ENCODE results near the gene SLC6A12. TPM values are rescaled to one million over a fixed set of nuclear protein-coding genes. Genes with fewer than 3 reads are reported as not detected.
A peak's percentile ranks its signal among the peaks of the same experiment; 100 is the strongest.

Gene SLC6A12
- total RNA-seq, result 1 to 10 TPM in 4 of 9 donors, under 1 TPM in 4, not detected in 1; 0.63 to 3.8 (median 0.99) TPM
- under 1 TPM; 0.11 to 0.80 TPM for polyA plus RNA-seq
- long read RNA-seq, donor 1, partial matches to known transcripts, result 0 of 1 reads
- long read RNA-seq, donor 1, other reads (novel, unspliced or antisense), result 1 of 1 reads
- long read RNA-seq, donor 2, result 0 reads
- long read RNA-seq, donor 3, partial matches to known transcripts, result 1 of 1 reads
- long read RNA-seq, donor 3, other reads (novel, unspliced or antisense), result 0 of 1 reads

DNA sequence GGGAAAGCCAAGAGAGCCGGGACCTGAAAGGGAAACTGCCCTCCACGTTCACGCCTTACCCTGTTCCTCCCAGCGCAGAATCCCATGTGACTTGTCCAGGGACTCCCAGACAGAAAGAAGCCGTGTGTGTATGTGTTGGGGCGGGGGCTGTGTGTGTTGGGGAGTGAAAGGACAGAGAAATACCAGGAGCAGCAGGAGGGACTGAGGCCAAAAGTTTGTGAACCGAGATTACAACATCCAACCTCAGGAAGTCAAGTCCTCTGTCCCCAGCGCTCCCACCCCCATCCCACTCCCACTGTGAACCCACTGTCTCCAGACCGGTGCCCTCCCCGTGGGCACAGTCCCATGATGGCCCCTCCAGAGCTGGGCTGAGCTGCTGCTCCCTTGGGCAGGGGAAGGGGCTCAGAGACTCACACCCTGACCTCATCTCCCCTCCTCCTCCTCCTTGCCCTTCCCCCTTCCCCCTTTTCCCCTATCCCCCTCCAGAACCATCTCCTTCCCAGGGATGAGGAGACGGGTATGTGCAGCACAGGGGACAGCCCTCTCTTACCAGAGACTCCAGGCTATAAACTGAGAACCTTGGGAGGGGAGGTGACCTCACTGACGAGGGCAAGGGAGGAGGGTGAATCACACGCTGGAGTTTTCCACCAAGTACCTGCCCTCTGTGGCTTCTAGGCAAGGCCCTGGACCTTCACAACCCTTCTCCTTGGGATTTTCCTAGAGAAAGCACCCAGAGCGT is at the start of gene SLC6A12:
TSS of gene SLC6A12 (minus strand) at position 155 of the 739 bp plus-strand sequence. CDS start 4,171 bp downstream, outside the sequence.
- no peak for ATAC-seq
- intact Hi-C loops (cut with DNase I), result no loop called here
- peaks cover 0 to 22% (median 0%) of the 10 kb centered on the region in 12 donors for H3K4me1 ChIP-seq
- H3K27me3 ChIP-seq, result peaks cover 0 to 13% (median 0%) of the 10 kb centered on the region in 9 donors
- peak within 1 kb of the TSS in 1 of 12 donors; percentile 77 for H3K27ac ChIP-seq
- peak in 1 of 5 donors; percentile 32 for DNase-seq
- TF ChIP-seq POLR2A (IDR thresholded peaks at IDR 0.05), result no peak
- TF ChIP-seq, protein P1, sequence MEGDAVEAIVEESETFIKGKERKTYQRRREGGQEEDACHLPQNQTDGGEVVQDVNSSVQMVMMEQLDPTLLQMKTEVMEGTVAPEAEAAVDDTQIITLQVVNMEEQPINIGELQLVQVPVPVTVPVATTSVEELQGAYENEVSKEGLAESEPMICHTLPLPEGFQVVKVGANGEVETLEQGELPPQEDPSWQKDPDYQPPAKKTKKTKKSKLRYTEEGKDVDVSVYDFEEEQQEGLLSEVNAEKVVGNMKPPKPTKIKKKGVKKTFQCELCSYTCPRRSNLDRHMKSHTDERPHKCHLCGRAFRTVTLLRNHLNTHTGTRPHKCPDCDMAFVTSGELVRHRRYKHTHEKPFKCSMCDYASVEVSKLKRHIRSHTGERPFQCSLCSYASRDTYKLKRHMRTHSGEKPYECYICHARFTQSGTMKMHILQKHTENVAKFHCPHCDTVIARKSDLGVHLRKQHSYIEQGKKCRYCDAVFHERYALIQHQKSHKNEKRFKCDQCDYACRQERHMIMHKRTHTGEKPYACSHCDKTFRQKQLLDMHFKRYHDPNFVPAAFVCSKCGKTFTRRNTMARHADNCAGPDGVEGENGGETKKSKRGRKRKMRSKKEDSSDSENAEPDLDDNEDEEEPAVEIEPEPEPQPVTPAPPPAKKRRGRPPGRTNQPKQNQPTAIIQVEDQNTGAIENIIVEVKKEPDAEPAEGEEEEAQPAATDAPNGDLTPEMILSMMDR (IDR thresholded peaks at IDR 0.05), result no peak
- 44 to 57% (median 56%) methylated on average over 14 of the region's 14 CpGs for WGBS, 4 donors
- H3K4me3 ChIP-seq, result peak within 1 kb of the TSS in 1 of 12 donors; percentile 40
- H3K9me3 ChIP-seq, result no peaks in the 10 kb centered on the region
- no peaks in the 10 kb centered on the region for H3K36me3 ChIP-seq

DNA sequence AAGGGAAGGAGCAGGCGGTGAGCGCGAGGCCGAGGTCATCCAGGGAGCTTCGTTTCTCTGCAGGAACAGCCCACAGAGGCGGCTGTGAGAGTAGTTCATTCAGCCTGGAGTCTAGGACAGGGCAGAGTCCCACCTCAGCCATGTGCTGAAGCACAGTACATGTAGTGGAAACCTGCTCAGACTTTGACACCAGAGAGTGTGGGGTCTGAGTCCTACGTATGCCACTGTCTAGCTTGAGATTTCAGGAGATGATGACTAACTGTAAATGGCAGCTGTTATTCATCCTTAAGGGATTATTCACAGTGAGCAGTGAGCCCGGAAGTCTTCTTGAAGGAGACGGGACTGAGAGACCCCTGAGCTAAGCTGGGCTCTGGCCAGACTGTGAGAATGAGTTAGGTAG is 49.6 kb upstream of the SLC6A12 start:
- peaks cover 0 to 7% (median 0%) of the 10 kb centered on the region in 9 donors for H3K27me3 ChIP-seq

DNA sequence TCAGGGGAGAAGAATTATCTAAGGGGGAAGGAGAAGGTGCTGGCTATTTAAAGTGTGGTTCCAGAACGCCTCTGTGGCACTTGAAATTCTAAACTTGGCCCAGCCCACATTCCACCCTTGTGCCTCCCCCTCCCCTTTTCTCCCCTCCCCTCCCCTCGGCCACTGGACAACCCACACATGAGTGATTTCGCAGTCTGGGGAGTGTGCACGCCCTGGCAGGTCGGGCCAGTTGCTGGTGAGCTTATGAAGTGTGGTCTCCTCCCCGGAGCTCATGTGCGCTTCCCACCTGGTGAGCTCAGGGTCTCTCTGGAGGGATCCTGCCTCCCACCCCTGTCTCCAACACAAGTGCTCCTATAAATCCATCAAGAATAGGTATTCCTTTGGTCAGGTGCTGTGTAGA is 48.9 kb upstream of the SLC6A12 start, which contains the start of gene SLC6A13:
TSS of gene SLC6A13 (minus strand) at position 20 of the 400 bp plus-strand sequence. CDS start 2,784 bp downstream, outside the sequence.
- ATAC-seq (peak in 3 of 4 donors; percentile 34 to 49 (median 42)), DNase-seq (no peak)
- Histone ChIP-seq H3K4me3 (no peak within 1 kb of the TSS), H3K9me3 (no peaks in the 10 kb centered on the region), H3K36me3 (no peaks in the 10 kb centered on the region), H3K27ac (no peak within 1 kb of the TSS), H3K4me1 (peaks cover 0 to 10% (median 0%) of the 10 kb centered on the region in 12 donors), H3K27me3 (peaks cover 0 to 9% (median 0%) of the 10 kb centered on the region in 9 donors)
- TF ChIP-seq, protein P1 (IDR thresholded peaks at IDR 0.05), result no peak
- TF ChIP-seq POLR2A (IDR thresholded peaks at IDR 0.05), result no peak
- intact Hi-C loops (cut with DNase I), result no loop called here
- 35 to 48% (median 36%) methylated on average over 7 of the region's 7 CpGs for WGBS, 4 donors

More for the DNA sequence above, 49.6 kb upstream of the SLC6A12 start:
- Histone ChIP-seq H3K4me1 (peaks cover 0 to 15% (median 0%) of the 10 kb centered on the region in 12 donors), H3K27ac (no peak overlapping the region), H3K36me3 (no peaks in the 10 kb centered on the region), H3K9me3 (no peaks in the 10 kb centered on the region), H3K4me3 (no peak overlapping the region)
- WGBS, 4 donors, result 78 to 84% (median 80%) methylated on average over 9 of the region's 9 CpGs
- DNase-seq (no peak), ATAC-seq (peak in 2 of 4 donors; percentile 29 to 30)
- TF ChIP-seq POLR2A (IDR thresholded peaks at IDR 0.05), result no peak
- TF ChIP-seq, protein P1 (IDR thresholded peaks at IDR 0.05), result no peak
- intact Hi-C loops (cut with DNase I), result no loop called here

DNA sequence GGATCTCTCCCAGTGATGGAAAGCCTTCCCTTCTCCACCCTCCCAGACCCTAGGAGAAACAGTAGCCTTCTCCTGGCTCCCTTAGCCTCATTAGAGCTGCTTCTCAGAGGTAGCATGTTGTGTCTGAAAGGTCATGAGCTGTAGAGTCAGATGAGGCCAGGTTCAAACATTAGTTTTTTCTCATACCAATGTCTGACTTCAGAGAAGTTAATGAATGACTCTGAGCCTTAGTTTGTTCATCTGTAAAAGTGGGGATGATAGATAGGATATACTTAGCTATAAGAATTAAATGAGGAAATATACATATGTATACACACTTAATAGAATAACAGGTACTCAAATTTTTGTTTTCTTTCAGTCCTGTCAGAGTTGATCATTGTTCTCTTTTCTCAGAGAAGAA is 48.2 kb upstream of the SLC6A12 start:
- Histone ChIP-seq H3K4me1 (peaks cover 0 to 5% (median 0%) of the 10 kb centered on the region in 12 donors), H3K9me3 (no peaks in the 10 kb centered on the region), H3K27ac (no peak overlapping the region), H3K4me3 (no peak overlapping the region), H3K27me3 (peaks cover 0 to 14% (median 0%) of the 10 kb centered on the region in 9 donors), H3K36me3 (no peaks in the 10 kb centered on the region)
- no peak for DNase-seq
- no peak for ATAC-seq
- TF ChIP-seq POLR2A (IDR thresholded peaks at IDR 0.05), result no peak
- TF ChIP-seq, protein P1 (IDR thresholded peaks at IDR 0.05), result no peak
- intact Hi-C loops (cut with DNase I), result no loop called here

All from heart left ventricle (tissue), 16 donors.